Right cardiac atrium (tissue), 5 donors: Measurements from ENCODE around the gene SFTA2. TPM values are rescaled to one million over a fixed set of nuclear protein-coding genes. Genes with fewer than 3 reads are reported as not detected.
"Not testable (repeated sequence)": the region's sequence is repeated elsewhere in the genome, so short reads cannot be mapped to it uniquely, and the experiment has no call there.

Experiments used
- ATAC-seq, 2 donors: fragments of 200-7000 bp; cut with Tn5 transposase; one replicate each; pipeline versions ENCODE4 v1.8.0 to v1.9.1; 2020; ENCODE audit warnings: moderate library complexity in 2 of 2, mild to moderate bottlenecking in 1 of 2
- DNase-seq, 3 donors: peaks; one replicate each; pipeline ENCODE4 v3.0.0-alpha.2; 2020
- H3K27ac ChIP-seq: one replicate; pipeline ENCODE4 v1.5.1; 2013; ENCODE audit warnings: mild to moderate bottlenecking, low read length, control low read depth, moderate library complexity
- H3K27me3 ChIP-seq: one replicate; pipeline ENCODE4 v1.6.1; 2013; ENCODE audit not compliant: control insufficient read depth, insufficient read depth
- H3K4me1 ChIP-seq: one replicate; pipeline ENCODE4 v1.6.1; 2013; ENCODE audit warnings: low read length; ENCODE audit not compliant: control insufficient read depth, insufficient read depth
- H3K4me3 ChIP-seq: one replicate; pipeline ENCODE4 v1.5.1; 2013; ENCODE audit warnings: low read length, control low read depth
- H3K9me3 ChIP-seq: one replicate; pipeline ENCODE4 v1.6.1; 2013; ENCODE audit warnings: low read length; ENCODE audit not compliant: control insufficient read depth
- WGBS: extraction: QIAGEN DNeasy Blood & Tissue Kit; methylation state at CpG from one replicate; pipeline ENCODE4 v1.1.7; 2013; 5-methylcytosine and 5-hydroxymethylcytosine counted together
- intact Hi-C, 4 donors: fragments of 100-400 bp; cut with DNase I; formaldehyde crosslinking; loops; one replicate each; pipeline versions ENCODE4 v1.11.0 to v1.14.0; 2022 to 2023
- polyA plus RNA-seq: library from polyadenylated mRNA; stranded (reverse); fragments of 200-250 nt; gene quantifications from one replicate; pipeline ENCODE4 v1.2.3, GENCODE V29; 2013
- total RNA-seq, 4 donors: library from RNA; stranded (reverse); fragmentation: NEBNext Ultra II Directional; extraction: Animal tissue kit (Norgen Biotek cat#: 25700); gene quantifications; one replicate each; pipeline ENCODE4 v1.2.1, GENCODE V29; 2021
- donor health status: healthy with polysubstance abuse.
- donor health status: DM: no; HTN: yes; CAD: no.
- donor health status: DM: no; HTN: no; CAD: no.
- donor health status: DM: no; HTN: yes; CAD: no; lungs with severe emphysema.
- donor health status: DM: yes; HTN: yes; CAD: no.

Gene SFTA2
- total and polyA plus RNA-seq, 5 donors, result 0.45 TPM; not detected in 4

GRCh38 chr6:30912746-30913520 is 19.0 kb downstream of the SFTA2 start:
- Histone ChIP-seq H3K9me3 (no peaks in the 10 kb centered on the region), H3K4me1 (peaks cover 10% of the 10 kb centered on the region), H3K27me3 (no peaks in the 10 kb centered on the region), H3K27ac (no peak overlapping the region), H3K4me3 (no peak overlapping the region)
- intact Hi-C loops, result loop anchor here in 2 of 4 donors (10.0 kb wide), 2 partner anchors 162 to 168 kb away; partner anchors contain the start of genes FLOT1 (in 1 of the 2) and IER3 (in 1 of the 2)
- WGBS, result 78% methylated on average over 8 of the region's 8 CpGs
- DNase-seq (peak in 1 of 3 donors; percentile 49), ATAC-seq (no peak)

GRCh38 chr6:30910473-30910872 is 21.5 kb downstream of the SFTA2 start:
- ATAC-seq, H3K4me1 ChIP-seq, H3K4me3 ChIP-seq, H3K27ac ChIP-seq, H3K27me3 ChIP-seq, H3K9me3 ChIP-seq: not testable (repeated sequence)
- 92% methylated on average over 12 of the region's 12 CpGs for WGBS
- peak in 1 of 3 donors; percentile 38 for DNase-seq
- intact Hi-C loops, result loop anchor here in 2 of 4 donors (10.0 kb wide), 2 partner anchors 164 to 166 kb away; partner anchors contain the start of genes FLOT1 (in 1 of the 2) and IER3 (in 1 of the 2)

- intact Hi-C loops, result no loop called here
- ATAC-seq, result no peak
- no peak for DNase-seq
- WGBS, result 30% methylated on average over 2 of the region's 2 CpGs
- H3K4me1 ChIP-seq, result peaks cover 8% of the 10 kb centered on the region
- no peaks in the 10 kb centered on the region for H3K9me3 ChIP-seq
- H3K4me3 ChIP-seq, result peak overlapping the region; percentile 99
- H3K27me3 ChIP-seq, result no peaks in the 10 kb centered on the region
- no peak overlapping the region for H3K27ac ChIP-seq
These were observed 23.3 kb downstream of the SFTA2 start for GRCh38 chr6:30908700-30909099.

- WGBS, result under 1% methylated on average over 49 of the region's 49 CpGs
- Histone ChIP-seq H3K4me1 (peaks cover 8% of the 10 kb centered on the region), H3K27me3 (no peaks in the 10 kb centered on the region), H3K9me3 (no peaks in the 10 kb centered on the region), H3K4me3 (peak within 1 kb of the TSS; percentile 99), H3K27ac (no peak within 1 kb of the TSS)
- intact Hi-C loops, result no loop called here
- DNase-seq, result peak; percentile 97 to 99 (median 97)
- peak; percentile 98 for ATAC-seq
These were observed 24.0 kb downstream of the SFTA2 start, which contains the start of gene GTF2H4 for GRCh38 chr6:30907758-30908591. TSS of gene GTF2H4 (plus strand) at chr6:30908207.

- H3K4me1 ChIP-seq, intact Hi-C loops, H3K27me3 ChIP-seq, DNase-seq, ATAC-seq, H3K27ac ChIP-seq, H3K9me3 ChIP-seq: not testable (repeated sequence)
- WGBS, result 54% methylated on average over 16 of the region's 16 CpGs
- peak overlapping the region; percentile 45 for H3K4me3 ChIP-seq
These were observed 24.6 kb downstream of the SFTA2 start for GRCh38 chr6:30907290-30907757.

- Histone ChIP-seq H3K4me3 (no peak overlapping the region), H3K27me3 (no peaks in the 10 kb centered on the region), H3K4me1 (peaks cover under 1% of the 10 kb centered on the region), H3K9me3 (no peaks in the 10 kb centered on the region), H3K27ac (no peak overlapping the region)
- WGBS, result 92% methylated on average over 4 of the region's 4 CpGs
- intact Hi-C loops, result no loop called here
- no peak for ATAC-seq
- DNase-seq, result no peak
These were observed 28.7 kb downstream of the SFTA2 start for GRCh38 chr6:30903236-30903635.

- H3K27me3 ChIP-seq, result no peaks in the 10 kb centered on the region
- intact Hi-C loops, result no loop called here
- no peaks in the 10 kb centered on the region for H3K9me3 ChIP-seq
- H3K4me3 ChIP-seq, result no peak overlapping the region
- no peak overlapping the region for H3K27ac ChIP-seq
- DNase-seq (no peak), ATAC-seq (no peak)
- WGBS, result 50% methylated on average over 5 of the region's 5 CpGs
- H3K4me1 ChIP-seq, result no peaks in the 10 kb centered on the region
These were observed 29.3 kb downstream of the SFTA2 start for GRCh38 chr6:30902709-30903108.

- WGBS, result 75% methylated on average over 9 of the region's 9 CpGs
- DNase-seq, H3K4me1 ChIP-seq, H3K9me3 ChIP-seq, H3K27ac ChIP-seq, H3K27me3 ChIP-seq, intact Hi-C loops, H3K4me3 ChIP-seq, ATAC-seq: not testable (repeated sequence)
These were observed 29.8 kb downstream of the SFTA2 start for GRCh38 chr6:30902196-30902595.

- Histone ChIP-seq H3K4me3 (no peak overlapping the region), H3K9me3 (no peaks in the 10 kb centered on the region), H3K4me1 (no peaks in the 10 kb centered on the region), H3K27ac (no peak overlapping the region), H3K27me3 (no peaks in the 10 kb centered on the region)
- intact Hi-C loops, result no loop called here
- no peak for DNase-seq
- no peak for ATAC-seq
These were observed 30.5 kb downstream of the SFTA2 start for GRCh38 chr6:30901436-30901835.

- Histone ChIP-seq H3K27me3 (no peaks in the 10 kb centered on the region), H3K4me1 (no peaks in the 10 kb centered on the region), H3K4me3 (no peak overlapping the region), H3K27ac (no peak overlapping the region), H3K9me3 (no peaks in the 10 kb centered on the region)
- WGBS, result 77% methylated on average over 1 of the region's 1 CpG
- intact Hi-C loops, result no loop called here
- DNase-seq, result no peak
- ATAC-seq, result no peak
These were observed 31.0 kb downstream of the SFTA2 start for GRCh38 chr6:30900863-30901417.
